NCI-H187 treated with DMSO at 0.1 percent for 48 hours (cell line): ENCODE results near the gene CLMP.
"Not testable (repeated sequence)": the region's sequence is repeated elsewhere in the genome, so short reads cannot be mapped to it uniquely, and the experiment has no call there.

Source experiments
- DNase-seq: peaks from one replicate; lab custom pipeline; 2025; lab: John Stamatoyannopoulos, UW

Gene CLMP

DNA sequence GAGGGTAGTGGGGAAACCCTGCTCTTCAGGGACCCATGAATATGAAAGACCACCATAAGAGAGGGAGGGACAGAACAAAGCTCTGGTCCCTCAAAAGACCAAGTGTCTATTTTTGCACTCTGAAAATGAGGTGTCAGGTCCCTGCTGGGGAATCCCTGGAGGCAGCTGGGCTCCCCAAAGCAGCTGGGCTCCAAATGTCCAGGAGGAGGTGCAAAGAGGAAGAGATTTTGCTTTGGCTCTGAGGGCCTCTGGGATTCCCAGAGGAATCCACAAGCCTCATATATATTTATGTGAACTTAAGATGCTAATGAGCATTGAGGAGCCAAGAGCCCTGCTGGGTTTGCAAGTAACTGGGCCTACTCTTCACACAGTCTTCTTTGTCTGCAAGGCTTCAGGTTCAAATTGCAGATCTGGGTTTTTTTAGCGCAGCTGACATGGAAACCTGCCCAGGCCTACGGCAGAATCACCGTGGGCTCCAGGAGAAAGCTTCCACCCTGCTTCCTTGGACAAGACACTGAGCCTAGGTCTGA lies 26.0 kb downstream of the CLMP start:
- DNase-seq: no peak

DNA sequence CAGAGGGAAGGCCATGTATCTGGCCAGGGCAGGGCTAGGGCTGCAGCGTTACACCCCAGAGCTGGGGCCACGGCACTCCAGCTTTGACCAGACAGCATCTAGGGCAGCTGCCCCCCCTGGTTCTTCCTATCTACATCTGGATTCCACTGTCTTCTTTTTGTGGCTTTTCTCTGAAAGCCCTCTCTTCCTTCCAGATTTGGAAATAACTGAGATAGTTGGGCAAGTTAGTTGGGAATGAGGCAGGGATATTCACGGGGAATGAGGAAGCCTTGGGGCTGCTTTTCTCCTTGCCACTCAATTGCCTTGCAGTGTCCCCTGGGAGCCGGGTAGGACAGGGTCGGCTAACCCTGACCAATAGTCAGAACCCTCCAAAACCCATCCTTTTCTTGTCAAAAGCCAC lies 26.8 kb downstream of the CLMP start:
- no peak for DNase-seq

DNA sequence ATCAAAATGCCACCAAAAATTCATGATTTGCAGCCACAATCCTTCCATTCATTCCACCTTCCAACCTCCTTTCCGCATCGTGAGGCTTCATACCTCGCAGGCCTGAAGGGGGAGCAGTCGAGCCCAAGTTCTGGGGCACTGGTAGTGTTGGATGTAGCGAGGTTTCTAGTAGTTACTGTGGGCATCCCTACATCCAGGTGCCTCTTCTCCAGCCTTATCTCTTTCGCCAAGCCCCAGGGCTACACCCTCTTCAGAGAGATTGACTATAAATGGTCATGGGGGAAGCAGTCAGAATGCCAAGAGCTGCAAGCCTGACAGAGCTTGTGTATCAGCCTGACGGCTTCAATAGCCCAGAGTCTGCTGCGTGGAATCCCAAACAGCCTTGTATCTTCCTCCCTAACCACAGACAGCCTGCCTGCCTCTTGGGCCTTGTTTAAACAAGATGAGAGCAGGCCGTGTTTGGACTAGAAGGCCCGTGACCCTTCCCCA lies 28.9 kb downstream of the CLMP start:
- DNase-seq: no peak

DNA sequence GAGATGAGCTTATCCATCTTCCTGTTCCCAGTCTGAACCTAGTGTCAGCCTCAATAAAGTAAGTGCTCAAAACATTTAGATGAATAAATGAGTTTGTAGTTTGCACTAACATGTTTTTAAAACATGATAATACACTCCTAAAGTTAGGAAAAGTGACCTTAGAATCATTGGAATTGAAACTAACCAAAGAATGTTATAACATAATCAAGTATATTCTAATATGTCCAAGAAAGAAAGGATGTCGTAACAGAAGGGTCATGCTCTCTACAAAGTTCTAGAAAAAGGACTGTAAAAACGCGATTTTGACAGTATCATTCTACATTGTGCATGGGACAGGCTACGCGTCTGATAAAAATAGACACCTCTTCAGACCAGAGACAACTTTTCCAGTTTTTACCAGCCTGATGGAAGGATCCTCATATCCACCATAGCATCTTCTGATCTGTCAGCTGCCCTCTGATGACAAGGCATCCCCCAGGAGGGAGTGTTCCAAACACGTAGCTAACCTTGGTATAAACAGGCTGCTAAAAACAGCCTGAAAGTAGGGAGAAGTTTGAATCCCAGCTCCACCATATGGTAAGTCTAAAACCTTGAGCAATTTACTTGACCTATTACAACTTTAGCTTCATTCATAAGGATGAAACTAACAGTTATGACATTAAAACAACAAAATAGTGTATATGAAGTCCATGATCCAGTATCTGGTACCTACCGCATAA lies 30.2 kb downstream of the CLMP start:
- no peak for DNase-seq

DNA sequence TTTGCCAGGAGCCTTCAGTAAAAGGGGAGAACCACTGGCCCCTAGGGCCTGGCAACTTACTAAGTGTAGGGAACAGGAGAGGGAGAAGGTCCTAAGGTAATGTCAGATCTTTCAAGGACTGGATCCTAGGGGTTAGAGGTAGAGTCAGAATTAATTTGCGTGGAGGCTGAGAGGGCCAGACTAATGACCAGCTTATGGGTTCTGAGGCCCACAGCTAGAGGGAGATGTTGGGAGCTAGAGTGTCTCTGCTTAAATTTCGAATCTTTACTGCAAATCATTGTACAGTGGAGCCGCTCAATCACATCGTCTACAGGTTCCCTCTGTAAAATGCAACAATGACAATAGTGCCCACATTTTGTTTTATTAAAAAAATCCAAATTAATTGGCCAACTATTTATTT lies 31.4 kb downstream of the CLMP start:
- no peak for DNase-seq

DNA sequence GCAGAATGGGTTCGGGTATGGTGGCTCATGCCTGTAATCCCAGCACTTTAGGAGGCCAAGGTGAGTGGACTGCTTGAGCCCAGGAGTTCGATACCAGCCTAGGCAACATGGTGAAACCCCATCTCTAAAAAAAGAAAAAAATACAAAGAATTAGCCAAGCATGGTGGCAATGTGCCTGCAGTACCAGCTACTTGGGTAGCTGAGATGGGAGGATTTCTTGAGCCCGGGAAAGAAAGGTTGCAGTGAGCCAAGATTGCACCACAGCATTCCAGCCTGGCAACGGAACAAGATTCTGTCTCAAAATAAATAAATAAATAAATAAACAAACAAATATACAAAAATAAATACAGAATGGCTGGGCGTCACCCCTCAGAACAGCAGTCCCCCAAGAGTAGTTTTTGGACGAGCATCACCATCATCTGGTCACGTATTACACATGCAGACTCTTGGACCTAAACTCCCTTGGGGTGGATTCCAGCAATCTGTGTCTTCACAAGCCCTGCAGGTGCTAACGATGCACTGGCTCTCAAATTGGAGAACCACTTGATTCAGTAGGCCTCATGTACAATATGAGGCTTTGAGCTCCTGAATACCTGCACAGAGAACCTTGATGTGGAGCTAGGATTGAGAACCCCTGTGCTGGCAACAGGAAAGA lies 33.5 kb downstream of the CLMP start:
- DNase-seq: no peak

DNA sequence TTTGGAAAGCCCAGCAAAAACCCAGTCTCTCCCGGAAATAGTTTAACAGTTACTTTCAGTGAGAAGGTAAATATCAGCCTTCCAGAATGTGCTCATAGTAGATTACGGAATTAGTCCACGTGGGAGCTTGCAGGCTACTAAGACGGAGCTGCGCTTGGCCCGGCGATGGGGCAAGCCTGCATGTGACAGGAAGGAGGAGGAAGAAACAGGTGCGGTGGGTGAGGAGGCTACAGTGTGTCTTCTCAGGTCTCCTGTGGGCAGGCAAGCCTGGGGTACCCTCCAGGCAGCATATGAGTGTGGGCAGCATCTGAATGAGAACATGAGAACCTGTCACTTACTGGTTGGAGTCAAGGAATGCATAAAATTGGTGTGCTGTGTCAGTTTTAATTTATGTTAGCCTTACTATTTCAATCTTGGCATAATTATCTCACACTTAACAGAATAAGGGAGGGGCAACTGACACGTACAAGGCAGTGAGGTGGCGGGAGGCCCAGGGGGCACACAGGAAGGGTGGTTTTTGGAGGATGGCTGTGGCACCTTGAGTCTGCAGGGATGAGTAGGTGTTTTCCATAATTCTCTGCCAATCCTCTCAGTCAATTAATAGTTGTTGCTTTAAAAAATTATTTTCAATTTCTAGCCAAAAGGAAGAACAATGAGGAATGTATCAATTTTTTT lies 35.7 kb downstream of the CLMP start:
- DNase-seq: no peak

DNA sequence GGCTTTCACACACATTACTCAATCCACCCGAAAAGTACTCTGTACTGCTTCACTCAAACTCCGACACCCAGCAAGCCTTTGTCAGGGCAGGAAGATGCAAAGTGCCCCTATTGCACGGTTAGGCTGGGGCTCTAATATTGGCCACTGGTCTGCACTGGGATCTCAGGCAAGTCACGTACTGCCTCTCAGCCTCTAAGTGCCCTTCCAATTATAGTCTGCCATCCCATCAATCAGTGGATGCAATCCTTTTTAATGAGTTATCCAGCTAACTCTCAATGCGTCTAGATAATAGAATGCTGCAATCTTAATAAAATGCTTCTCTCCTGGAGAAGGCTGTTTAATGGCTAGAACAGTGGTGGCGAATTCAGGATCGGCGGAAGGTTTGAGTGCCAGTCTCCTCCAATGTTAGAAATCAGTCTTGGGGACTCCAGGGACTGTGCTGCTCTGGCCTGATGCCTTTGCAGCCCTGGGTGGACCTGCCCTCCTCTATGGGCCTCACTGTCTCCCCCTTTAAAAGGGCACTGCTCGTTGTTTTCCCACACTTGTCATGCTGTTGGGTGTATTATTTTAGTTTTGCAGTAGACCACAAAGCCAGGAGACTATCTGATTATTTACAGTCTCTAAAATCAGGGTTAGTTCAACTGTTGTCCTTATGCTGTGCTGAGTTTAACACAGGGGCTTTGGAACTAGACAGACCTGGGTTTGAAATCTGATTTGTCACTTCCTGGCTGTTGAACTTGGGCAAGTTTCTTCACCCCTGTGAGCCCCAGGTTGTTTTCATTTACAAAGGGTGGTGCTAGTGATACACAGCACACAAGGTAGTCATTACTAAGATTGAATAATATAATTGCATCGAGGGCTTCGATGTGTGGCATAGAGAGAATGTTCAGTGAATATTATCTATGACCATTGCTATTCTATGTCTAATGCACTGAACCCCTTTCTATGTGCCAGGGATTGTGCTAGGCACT lies 36.7 kb downstream of the CLMP start:
- DNase-seq: no peak

DNA sequence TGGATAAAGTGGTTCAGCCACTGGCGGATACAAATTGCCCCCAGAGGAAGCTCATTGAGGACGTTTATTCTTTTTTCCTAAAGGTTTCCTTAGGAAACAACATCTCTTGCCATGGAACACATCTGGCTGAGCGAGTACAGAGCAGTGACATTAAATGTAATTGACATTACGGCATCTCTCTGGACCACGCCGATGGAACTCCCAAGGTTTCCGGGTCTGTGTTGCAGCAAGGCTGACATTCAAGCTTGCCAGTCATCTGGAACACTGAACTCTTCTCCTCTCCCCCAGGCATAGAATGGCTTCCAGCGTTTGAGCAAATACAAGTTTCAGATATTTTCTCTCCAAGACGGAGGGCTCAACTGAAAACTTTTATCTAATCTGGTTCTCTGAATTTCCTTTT lies 42.1 kb downstream of the CLMP start:
- no peak for DNase-seq

DNA sequence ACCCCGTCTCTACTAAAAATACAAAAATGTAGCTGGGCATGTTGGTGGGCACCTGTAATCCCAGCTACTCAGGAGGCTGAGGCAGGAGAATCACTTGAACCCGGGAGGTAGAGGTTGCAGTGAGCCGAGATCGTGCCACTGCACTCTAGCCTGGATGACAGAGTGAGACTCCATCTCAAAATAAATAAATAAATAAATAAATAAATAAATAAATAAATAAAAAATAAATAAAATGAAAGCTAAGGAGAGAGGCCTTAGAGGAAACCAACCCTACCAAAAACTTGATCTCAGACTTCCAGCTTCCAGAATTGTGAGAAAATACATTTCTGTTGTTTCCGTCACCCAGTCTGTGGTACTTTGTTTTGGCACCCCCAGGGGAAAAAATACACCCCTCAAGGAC lies 42.7 kb downstream of the CLMP start:
- not testable (repeated sequence) for DNase-seq

DNA sequence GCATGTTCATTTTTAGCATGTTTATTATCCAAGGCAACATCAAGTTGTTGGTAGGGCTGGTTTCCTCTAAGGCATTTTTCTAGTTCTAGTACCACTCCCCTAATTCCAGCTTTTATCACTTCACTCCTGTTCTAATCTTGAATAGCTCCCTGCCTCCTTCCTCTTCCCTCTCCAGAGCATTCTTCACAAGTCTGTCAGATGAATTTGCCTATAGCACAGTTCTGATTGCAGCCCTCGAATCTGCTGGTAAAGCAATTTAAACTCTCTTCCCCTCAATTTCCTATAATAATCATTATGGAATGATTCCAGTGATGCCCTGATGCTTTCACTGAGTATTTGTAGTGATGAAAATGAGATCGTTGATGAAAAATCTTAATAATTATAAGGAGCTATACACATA lies 43.3 kb downstream of the CLMP start:
- no peak for DNase-seq

DNA sequence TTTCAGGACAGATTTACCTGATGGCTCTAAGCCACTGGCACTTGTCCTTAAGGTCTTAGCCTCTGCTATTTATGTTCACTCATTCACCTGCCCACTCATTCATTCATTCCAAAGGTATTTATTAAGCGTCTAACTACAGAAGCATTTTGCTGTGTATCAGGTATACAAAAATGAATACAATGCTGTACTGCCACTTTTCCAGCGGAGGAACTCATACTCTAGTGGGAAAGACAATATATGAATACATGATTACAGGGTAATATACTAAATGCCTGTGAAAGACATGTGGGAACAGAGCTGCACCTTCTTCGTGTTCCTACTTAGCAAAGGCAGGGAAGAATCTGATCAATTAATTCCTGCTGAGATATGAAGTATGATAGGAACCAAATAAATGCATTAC lies 43.7 kb downstream of the CLMP start:
- no peak for DNase-seq

DNA sequence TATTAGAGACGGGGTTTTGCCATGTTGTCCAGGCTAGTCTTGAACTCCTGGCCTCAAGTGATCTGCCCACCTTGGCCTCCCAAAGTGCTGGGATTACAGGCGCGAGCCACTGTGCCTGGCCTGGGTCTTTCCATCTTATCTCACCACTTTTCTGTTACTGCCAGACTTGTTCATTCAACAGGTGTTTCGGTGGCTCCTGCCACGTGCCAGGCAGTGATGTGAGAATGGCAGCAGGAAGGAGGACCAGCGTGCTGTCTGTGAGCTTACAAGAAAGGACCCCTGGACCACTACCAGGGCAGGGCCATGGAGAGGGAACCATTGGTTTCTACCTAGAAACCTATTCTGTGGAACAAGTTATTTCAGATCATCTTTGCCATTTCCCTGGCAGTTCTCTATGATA lies 44.2 kb downstream of the CLMP start:
- DNase-seq: no peak

DNA sequence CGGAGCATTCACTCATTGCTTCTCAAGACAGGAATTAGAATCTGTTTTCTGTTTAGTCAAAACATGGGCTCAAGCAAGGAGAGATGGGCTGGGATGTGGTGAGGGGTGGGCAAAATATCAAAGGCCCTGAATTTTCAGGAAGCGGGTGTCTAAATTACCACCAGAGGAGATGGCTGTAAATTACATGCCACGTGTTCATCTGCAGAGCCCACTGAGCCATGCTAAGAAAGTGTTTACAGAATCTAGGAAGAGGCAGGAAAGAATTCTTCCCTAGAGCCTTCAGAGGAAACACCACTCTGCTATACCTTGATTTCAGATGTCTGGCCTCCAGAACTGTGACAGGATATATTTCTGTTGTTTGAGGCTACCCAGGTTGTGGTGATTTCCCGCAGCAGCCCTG lies 46.1 kb downstream of the CLMP start:
- DNase-seq: no peak

DNA sequence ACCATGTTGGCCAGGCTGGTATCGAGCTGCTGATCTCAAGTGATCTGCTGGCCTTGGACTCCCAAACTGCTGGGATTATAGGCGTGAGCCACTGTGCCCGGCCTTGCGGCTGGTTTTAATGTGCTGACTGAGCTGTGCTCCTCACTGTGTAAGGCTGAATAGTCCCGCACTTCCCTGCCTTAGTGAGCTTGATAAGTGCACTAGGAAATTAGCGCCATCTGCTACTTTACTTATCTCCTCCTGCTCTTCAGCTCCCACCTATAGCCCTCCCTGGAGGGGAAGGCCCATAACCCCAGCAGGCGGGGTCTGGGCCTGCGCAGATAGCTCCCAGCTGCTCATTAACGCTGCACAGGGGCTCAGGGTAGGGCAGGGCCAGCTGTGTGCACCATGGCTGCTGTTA lies 49.4 kb downstream of the CLMP start:
- no peak for DNase-seq

DNA sequence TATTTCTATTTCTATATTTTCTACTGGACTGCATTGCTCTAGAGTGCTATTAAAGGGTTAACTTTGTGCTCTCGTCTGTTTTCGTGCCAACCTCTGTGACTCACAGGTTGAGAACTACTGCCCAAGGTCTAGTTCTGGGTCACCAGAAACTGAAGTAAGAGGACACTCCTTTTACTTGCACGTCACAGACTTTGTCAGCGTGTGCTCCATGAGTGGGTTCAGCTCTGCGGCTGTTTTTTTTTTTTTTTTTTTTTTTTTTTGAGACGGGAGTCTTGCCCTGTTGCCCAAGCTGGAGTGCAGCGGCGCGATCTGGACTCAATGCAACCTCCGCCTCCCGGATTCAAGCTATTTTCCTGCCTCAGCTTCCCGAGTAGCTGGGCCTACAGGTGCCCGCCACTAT lies 49.8 kb downstream of the CLMP start:
- DNase-seq: no peak

DNA sequence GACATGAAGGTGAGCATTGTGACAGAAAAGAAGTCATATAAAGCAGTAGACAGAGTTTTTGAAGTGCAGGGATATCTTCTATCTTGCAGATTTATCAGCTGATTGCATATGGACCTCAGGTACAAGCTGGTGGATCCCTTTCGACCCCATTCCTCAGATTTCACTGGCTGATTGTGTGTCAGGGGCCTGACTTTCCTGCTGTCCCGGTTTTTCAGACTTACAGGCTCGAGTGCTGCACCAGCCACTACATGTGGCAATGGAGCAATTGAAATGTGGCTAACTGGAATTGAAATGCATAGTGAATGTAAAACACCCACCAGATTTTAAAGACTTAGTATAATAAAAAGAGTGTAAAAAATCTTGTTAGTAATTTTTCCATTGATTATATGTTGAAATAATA lies 50.3 kb downstream of the CLMP start:
- no peak for DNase-seq

DNA sequence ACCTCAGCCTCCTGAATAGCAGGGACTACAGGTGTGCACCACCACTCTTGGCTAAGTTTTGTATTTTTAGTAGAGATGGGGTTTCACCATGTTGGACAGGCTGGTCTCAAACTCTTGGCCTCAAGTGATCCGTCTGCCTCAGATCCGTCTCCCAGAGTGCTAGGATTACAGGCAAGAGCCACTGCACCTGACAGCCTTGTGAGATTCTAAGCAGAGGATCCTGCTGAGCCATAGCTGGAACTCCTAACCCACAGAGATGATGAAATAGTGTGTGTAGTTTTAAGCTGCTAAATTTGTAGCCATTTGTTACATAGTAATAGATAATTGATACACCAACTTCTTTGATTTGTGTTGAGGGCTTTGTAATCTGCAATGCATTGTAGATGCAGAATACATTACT lies 51.1 kb downstream of the CLMP start:
- DNase-seq: no peak

DNA sequence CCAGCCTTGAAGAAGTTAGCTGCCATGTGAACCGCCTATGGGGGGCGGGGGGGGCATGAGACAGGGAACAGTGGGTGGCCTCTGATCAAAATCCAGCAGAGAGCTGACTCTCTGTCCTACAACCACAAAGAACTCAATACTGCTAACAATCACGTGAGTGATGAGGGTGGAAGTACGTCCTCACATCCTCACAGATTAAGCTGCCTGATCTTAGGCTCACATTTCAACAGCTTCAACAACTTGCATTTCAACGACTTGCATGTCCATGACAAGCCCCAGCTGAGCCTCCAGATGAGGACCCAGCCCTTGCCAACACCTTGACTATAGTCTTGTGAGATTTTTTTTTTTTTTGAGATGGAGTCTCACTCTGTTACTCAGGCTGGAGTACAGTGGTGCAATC lies 51.6 kb downstream of the CLMP start:
- DNase-seq: no peak

DNA sequence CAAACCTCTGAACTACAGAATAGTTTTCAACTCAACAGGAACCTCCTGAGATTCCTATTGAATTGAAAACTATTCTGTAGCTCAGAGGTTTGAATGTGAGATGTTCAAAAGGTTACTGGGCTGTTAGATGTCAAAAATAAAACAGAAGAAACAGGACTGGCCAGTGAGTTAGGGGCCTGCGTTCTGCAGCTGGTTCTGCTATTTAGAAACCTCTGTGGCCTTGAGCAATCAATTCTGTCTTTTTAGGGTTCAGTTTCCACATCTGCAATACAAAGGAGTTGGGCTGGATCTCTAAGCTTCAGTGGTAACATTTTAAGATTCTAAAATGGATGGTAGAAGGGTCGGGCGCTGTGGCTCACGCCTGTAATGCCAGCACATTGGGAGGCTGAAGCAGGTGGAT lies 55.8 kb downstream of the CLMP start:
- no peak for DNase-seq

DNA sequence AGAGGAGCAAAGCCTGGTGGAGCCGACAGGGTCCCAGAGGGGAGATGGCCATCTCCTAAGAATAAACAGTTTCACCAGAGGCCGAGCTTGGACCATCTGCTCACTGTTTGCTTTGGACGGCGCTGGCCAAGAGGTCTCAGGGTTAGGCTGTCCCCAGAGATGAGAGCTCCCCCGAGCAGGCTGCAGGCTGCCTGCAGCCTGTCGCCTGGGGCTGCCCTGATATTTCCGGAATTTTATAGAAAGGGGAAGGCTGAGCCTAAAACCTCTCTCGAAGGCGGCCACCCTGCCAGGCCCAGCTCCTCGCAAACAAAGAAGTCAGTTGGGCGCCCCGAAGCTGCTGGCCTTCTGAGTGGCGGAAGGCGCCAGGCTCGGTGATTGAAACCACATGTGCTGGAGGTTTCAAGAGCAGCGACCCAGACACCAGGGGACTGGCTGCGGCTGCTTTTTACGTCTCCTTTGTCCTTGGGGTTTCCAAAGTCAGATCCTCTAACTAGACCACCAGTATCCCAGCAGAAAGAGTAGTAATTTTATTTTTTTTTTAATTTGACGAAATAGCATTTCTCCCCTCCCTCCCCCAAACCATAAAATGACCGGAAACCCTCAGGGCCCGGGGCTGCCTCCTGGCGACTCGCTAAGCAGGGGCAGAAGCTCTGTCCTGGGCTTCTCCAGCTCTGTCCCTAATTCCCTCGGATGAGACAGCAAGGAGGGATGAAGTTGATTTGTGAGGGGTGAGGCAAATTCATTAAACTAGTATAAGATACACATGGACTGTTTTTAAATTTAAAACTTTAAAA lies 57.4 kb downstream of the CLMP start:
- no peak for DNase-seq
